Prostate gland (tissue), 2 donors: ENCODE measurements around the gene TPM2.

Source experiments
- POLR2A ChIP-seq: fragments of 450-650 bp; IDR thresholded peaks from one replicate; pipeline ENCODE4 v1.6.1; 2016; ENCODE audit warnings: antibody characterized with exemption, mild to moderate bottlenecking
- TF ChIP-seq, protein P1 (sequence below), 4 experiments: fragments of 200-600 bp in 2 of 4; fragments of 450-650 bp in 2 of 4; sonication (generic) in 2 of 4; IDR thresholded peaks; 1 replicate in 3 of 4; 2 replicates in 1 of 4; pipeline ENCODE4 v1.5.1; 2016 to 2019; ENCODE audit warnings: antibody characterized with exemption in 4 of 4, mild to moderate bottlenecking in 2 of 4, moderate library complexity in 2 of 4

DNA sequence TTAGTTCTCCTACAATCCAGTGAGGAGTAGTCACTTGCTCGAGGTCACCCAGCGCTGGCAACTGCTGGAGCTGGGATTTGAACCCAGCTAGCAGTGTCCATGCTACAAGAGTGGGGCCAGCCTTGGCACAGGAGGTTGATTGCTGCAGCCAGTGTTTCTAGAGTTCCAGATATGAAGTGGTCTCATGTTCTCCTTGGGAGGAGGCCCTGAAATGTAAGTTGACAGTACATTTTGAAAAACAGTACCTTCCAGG lies 30.8 kb downstream of the TPM2 start:
- TF ChIP-seq POLR2A, result no peak
- TF ChIP-seq, protein P1, sequence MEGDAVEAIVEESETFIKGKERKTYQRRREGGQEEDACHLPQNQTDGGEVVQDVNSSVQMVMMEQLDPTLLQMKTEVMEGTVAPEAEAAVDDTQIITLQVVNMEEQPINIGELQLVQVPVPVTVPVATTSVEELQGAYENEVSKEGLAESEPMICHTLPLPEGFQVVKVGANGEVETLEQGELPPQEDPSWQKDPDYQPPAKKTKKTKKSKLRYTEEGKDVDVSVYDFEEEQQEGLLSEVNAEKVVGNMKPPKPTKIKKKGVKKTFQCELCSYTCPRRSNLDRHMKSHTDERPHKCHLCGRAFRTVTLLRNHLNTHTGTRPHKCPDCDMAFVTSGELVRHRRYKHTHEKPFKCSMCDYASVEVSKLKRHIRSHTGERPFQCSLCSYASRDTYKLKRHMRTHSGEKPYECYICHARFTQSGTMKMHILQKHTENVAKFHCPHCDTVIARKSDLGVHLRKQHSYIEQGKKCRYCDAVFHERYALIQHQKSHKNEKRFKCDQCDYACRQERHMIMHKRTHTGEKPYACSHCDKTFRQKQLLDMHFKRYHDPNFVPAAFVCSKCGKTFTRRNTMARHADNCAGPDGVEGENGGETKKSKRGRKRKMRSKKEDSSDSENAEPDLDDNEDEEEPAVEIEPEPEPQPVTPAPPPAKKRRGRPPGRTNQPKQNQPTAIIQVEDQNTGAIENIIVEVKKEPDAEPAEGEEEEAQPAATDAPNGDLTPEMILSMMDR (IDR thresholded peaks at IDR 0.05), result no peak
